Neural cell (in vitro differentiated cells): ENCODE data around the gene IFT80.

Experiments used
- EP300 ChIP-seq: fragments of 450-650 bp; conservative IDR thresholded peaks from 2 replicates; pipeline ENCODE4 v1.6.1; 2014; ENCODE audit warnings: antibody characterized with exemption, mild to moderate bottlenecking, moderate library complexity; ENCODE audit not compliant: poor library complexity, severe bottlenecking
- EZH2 ChIP-seq: fragments of 200-600, 300-800 bp; shearing (Covaris generic), sonication (generic); IDR thresholded peaks from 2 replicates; pipeline ENCODE4 v1.6.1; 2014; ENCODE audit warnings: antibody characterized with exemption, low read length, borderline replicate concordance, mild to moderate bottlenecking; ENCODE audit not compliant: insufficient read depth, poor library complexity, severe bottlenecking
- MXI1 ChIP-seq: fragments of 450-650 bp; conservative IDR thresholded peaks from 2 replicates; pipeline ENCODE4 v1.6.1; 2014; ENCODE audit warnings: antibody characterized with exemption, mild to moderate bottlenecking; ENCODE audit not compliant: poor library complexity, severe bottlenecking
- POLR2AphosphoS5 ChIP-seq: IDR thresholded peaks from 2 replicates; pipeline ENCODE4 v1.6.1; 2012
- RAD21 ChIP-seq: fragments of 450-650 bp; conservative IDR thresholded peaks from 2 replicates; pipeline ENCODE4 v1.6.1; 2014; ENCODE audit warnings: antibody characterized with exemption, mild to moderate bottlenecking, moderate library complexity
- SMC3 ChIP-seq: fragments of 450-650 bp; conservative IDR thresholded peaks from 2 replicates; pipeline ENCODE4 v1.6.1; 2014; ENCODE audit warnings: antibody characterized with exemption, mild to moderate bottlenecking, moderate library complexity; ENCODE audit not compliant: poor library complexity
- TAF1 ChIP-seq: IDR thresholded peaks from 2 replicates; pipeline ENCODE4 v1.6.1; 2012; ENCODE audit warnings: low read depth
- TF ChIP-seq, protein P1 (sequence below): fragments of 450-650 bp; IDR thresholded peaks from 2 replicates; pipeline ENCODE4 v1.5.1; 2014; ENCODE audit warnings: antibody characterized with exemption, mild to moderate bottlenecking, moderate library complexity; ENCODE audit not compliant: poor library complexity, severe bottlenecking
- TF ChIP-seq, protein P2 (sequence below): IDR thresholded peaks from 2 replicates; pipeline ENCODE4 v1.6.1; 2012; ENCODE audit warnings: borderline replicate concordance

DNA sequence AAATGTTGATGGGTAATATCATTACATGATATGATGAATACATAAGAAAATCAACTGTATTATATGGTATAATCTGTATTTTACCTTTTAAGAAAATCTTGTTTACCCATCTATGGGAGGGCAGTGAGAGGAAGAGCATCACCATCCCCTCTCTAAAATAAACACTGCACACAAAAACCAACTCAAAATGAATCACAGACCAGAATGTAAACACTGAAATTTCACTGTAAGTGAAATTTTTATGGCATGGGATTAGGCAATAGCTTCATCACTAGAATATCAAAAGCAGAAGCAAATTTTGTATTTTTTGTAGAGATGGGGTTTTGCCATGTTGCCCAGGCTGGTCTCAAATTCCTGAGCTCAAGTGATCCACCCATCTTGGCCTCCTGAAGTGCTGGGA, 26.2 kb downstream of the IFT80 start:
- TF ChIP-seq RAD21 (no peak), POLR2AphosphoS5 (no peak), EZH2 (no peak), TAF1 (no peak), EP300 (no peak), MXI1 (no peak), SMC3 (no peak)
- TF ChIP-seq, protein P1, sequence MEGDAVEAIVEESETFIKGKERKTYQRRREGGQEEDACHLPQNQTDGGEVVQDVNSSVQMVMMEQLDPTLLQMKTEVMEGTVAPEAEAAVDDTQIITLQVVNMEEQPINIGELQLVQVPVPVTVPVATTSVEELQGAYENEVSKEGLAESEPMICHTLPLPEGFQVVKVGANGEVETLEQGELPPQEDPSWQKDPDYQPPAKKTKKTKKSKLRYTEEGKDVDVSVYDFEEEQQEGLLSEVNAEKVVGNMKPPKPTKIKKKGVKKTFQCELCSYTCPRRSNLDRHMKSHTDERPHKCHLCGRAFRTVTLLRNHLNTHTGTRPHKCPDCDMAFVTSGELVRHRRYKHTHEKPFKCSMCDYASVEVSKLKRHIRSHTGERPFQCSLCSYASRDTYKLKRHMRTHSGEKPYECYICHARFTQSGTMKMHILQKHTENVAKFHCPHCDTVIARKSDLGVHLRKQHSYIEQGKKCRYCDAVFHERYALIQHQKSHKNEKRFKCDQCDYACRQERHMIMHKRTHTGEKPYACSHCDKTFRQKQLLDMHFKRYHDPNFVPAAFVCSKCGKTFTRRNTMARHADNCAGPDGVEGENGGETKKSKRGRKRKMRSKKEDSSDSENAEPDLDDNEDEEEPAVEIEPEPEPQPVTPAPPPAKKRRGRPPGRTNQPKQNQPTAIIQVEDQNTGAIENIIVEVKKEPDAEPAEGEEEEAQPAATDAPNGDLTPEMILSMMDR, result no peak
- TF ChIP-seq, protein P2, sequence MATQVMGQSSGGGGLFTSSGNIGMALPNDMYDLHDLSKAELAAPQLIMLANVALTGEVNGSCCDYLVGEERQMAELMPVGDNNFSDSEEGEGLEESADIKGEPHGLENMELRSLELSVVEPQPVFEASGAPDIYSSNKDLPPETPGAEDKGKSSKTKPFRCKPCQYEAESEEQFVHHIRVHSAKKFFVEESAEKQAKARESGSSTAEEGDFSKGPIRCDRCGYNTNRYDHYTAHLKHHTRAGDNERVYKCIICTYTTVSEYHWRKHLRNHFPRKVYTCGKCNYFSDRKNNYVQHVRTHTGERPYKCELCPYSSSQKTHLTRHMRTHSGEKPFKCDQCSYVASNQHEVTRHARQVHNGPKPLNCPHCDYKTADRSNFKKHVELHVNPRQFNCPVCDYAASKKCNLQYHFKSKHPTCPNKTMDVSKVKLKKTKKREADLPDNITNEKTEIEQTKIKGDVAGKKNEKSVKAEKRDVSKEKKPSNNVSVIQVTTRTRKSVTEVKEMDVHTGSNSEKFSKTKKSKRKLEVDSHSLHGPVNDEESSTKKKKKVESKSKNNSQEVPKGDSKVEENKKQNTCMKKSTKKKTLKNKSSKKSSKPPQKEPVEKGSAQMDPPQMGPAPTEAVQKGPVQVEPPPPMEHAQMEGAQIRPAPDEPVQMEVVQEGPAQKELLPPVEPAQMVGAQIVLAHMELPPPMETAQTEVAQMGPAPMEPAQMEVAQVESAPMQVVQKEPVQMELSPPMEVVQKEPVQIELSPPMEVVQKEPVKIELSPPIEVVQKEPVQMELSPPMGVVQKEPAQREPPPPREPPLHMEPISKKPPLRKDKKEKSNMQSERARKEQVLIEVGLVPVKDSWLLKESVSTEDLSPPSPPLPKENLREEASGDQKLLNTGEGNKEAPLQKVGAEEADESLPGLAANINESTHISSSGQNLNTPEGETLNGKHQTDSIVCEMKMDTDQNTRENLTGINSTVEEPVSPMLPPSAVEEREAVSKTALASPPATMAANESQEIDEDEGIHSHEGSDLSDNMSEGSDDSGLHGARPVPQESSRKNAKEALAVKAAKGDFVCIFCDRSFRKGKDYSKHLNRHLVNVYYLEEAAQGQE, result no peak
